Esophagus squamous epithelium (tissue), 4 donors: ENCODE measurements around the gene MYO5A.

Experiments
- POLR2A ChIP-seq, 4 donors: fragments of 450-650 bp; IDR thresholded peaks; one replicate each; pipeline ENCODE4 v1.6.1; 2017; ENCODE audit warnings: antibody characterized with exemption in 4 of 4, mild to moderate bottlenecking in 4 of 4, moderate library complexity in 3 of 4
- TF ChIP-seq, protein P1 (sequence below), 6 experiments: fragments of 450-650 bp in 4 of 6; fragments of 200-600 bp in 2 of 6; sonication (generic) in 2 of 6; IDR thresholded peaks; one replicate each; pipeline ENCODE4 v1.5.1; 2016 to 2019; ENCODE audit warnings: antibody characterized with exemption in 6 of 6, mild to moderate bottlenecking in 4 of 6, moderate library complexity in 4 of 6

DNA sequence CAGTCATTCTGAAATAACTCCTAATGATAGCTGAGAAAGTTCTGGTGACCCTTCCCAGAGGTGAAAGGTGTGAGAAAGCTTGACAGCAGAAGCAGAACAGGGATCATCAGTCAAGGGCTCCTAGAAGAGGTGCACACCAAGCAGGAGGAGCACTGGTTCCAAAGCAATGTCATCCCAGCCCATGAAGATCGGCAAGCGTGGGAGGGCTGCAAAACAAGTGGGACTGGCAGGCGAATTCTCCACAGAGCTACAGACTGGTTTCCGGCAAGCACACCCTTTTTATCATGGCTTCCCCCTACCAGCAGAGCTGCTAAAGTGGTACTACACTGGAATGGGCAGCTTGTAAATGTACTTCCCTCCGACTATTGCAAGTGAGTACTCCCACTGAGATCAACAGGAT lies 170.7 kb downstream of the MYO5A start:
- no peak for TF ChIP-seq POLR2A (IDR thresholded peaks at IDR 0.05)
- TF ChIP-seq, protein P1, sequence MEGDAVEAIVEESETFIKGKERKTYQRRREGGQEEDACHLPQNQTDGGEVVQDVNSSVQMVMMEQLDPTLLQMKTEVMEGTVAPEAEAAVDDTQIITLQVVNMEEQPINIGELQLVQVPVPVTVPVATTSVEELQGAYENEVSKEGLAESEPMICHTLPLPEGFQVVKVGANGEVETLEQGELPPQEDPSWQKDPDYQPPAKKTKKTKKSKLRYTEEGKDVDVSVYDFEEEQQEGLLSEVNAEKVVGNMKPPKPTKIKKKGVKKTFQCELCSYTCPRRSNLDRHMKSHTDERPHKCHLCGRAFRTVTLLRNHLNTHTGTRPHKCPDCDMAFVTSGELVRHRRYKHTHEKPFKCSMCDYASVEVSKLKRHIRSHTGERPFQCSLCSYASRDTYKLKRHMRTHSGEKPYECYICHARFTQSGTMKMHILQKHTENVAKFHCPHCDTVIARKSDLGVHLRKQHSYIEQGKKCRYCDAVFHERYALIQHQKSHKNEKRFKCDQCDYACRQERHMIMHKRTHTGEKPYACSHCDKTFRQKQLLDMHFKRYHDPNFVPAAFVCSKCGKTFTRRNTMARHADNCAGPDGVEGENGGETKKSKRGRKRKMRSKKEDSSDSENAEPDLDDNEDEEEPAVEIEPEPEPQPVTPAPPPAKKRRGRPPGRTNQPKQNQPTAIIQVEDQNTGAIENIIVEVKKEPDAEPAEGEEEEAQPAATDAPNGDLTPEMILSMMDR (IDR thresholded peaks at IDR 0.05), result no peak
